Measurements from ENCODE around the gene PHLDB2. TPM values are rescaled to one million over a fixed set of nuclear protein-coding genes. Genes with fewer than 3 reads are reported as not detected.

PHLDB2 gene
- total and polyA plus RNA-seq, 2 of the 8 experiments (the other 6 are each of a cell fraction or from before 2014, with no cell fraction given), result 5.8 to 22.6 TPM

- Histone ChIP-seq H3K23me2 (ENCODE audit: low read depth, low read length) (no peaks in the 10 kb centered on the region), H2BK5ac (ENCODE audit: low read depth, low read length) (no peak overlapping the region), H2BK12ac (ENCODE audit: low read depth, low read length) (no peak overlapping the region), H3K23ac (ENCODE audit: insufficient read length) (no peak overlapping the region), H3K4me3 (ENCODE audit: extremely low read depth in 1 of 4, insufficient read depth in 2 of 4, low read depth in 3 of 4, low read length in 4 of 4) (no peak overlapping the region), H2BK20ac (ENCODE audit: low read length) (no peak overlapping the region), H3K36me3 (ENCODE audit: control insufficient read depth in 2 of 4, insufficient read depth in 4 of 4, low read length in 3 of 4) (no peaks in the 10 kb centered on the region), H2AK5ac (ENCODE audit: low read depth, low read length) (no peak overlapping the region), H3K18ac (ENCODE audit: extremely low read depth, low read length) (no peak overlapping the region), H3K79me1 (ENCODE audit: low read depth, low read length) (no peaks in the 10 kb centered on the region), H3K4me1 (replicated peaks in 1 of 4; ENCODE audit: control insufficient read depth in 3 of 4, insufficient read depth in 4 of 4, low read length in 3 of 4) (no peaks in the 10 kb centered on the region), H2BK15ac (ENCODE audit: low read length) (no peak overlapping the region), H3K56ac (replicated peaks; ENCODE audit: insufficient read length, low read depth, low read length) (no peak overlapping the region), H2AFZ (ENCODE audit: low read length) (no peak overlapping the region), H3K4ac (replicated peaks; ENCODE audit: insufficient read length, low read depth, low read length) (no peak overlapping the region), H4K5ac (ENCODE audit: insufficient read length, low read depth, low read length) (no peak overlapping the region), H4K8ac (ENCODE audit: extremely low read depth, insufficient read depth, low read length) (no peak overlapping the region), H3K9ac (replicated peaks in 1 of 4; ENCODE audit: extremely low read depth in 1 of 4, low read depth in 3 of 4, low read length in 3 of 4) (no peak overlapping the region), H4K91ac (replicated peaks; ENCODE audit: insufficient read length, low read length) (no peak overlapping the region), H4K20me1 (replicated peaks in 1 of 2; ENCODE audit: control insufficient read depth in 1 of 2, insufficient read depth in 2 of 2, low read length in 2 of 2) (no peaks in the 10 kb centered on the region), H3K27me3 (replicated peaks in 1 of 4; ENCODE audit: control insufficient read depth in 3 of 4, extremely low read depth in 1 of 4, insufficient read depth in 3 of 4, low read length in 3 of 4) (no peaks in the 10 kb centered on the region), H2BK120ac (replicated peaks; ENCODE audit: low read depth, low read length) (no peak overlapping the region), H3K4me2 (ENCODE audit: insufficient read depth in 1 of 2, low read depth in 2 of 2, low read length in 2 of 2) (no peak overlapping the region), H3K79me2 (ENCODE audit: control insufficient read depth in 1 of 2, insufficient read depth in 2 of 2, low read length in 2 of 2) (no peaks in the 10 kb centered on the region), H3K9me3 (ENCODE audit: insufficient read depth in 2 of 2, low read depth in 1 of 2, low read length in 1 of 2) (no peaks in the 10 kb centered on the region; a peak in 1 of 4 replicates), H3K14ac (ENCODE audit: insufficient read length) (no peak overlapping the region), H3K27ac (ENCODE audit: low read depth, low read length) (no peak overlapping the region)
- FAIRE-seq, result no peak
- WGBS, 2 experiments (ENCODE audit: extremely low coverage in 1 of 2, insufficient coverage in 1 of 2, insufficient read length in 1 of 2, insufficient replicate concordance in 2 of 2, low coverage in 1 of 2, low lambda C conversion rate in 2 of 2, missing lambda C conversion rate in 1 of 2), result 86% methylated on average over 1 of the region's 1 CpG; no CpG with 5 or more reads in 1 of the 2 experiments
- ChIA-PET POLR2A (ENCODE audit: partially characterized antibody) (no interaction called here), CTCF (ENCODE audit: partially characterized antibody) (interaction anchor here (1.0 to 1.4 kb wide), 5 partner anchors 47 to 201 kb away, joined by 3 to 4 read pairs (median 3); no protein-coding TSS in a partner anchor)
- DNase-seq (ENCODE audit: low read depth in 1 of 2, low spot score in 2 of 2), result no peak
- TF ChIP-seq EGR1 (IDR thresholded peaks at IDR 0.05; ENCODE audit: borderline replicate concordance, low read depth, low read length) (no peak), SP4 (IDR thresholded peaks at IDR 0.05; ENCODE audit: low read length) (no peak), CREB1 (IDR thresholded peaks at IDR 0.05) (no peak), MAX (IDR thresholded peaks at IDR 0.05) (no peak), HDAC2 (IDR thresholded peaks at IDR 0.05; ENCODE audit: borderline replicate concordance in 1 of 2, low read depth in 2 of 2, low read length in 2 of 2) (no peak), RXRA (IDR thresholded peaks at IDR 0.05; ENCODE audit: insufficient read depth, low read depth, low read length) (no peak), FOSL1 (IDR thresholded peaks at IDR 0.05; ENCODE audit: insufficient read depth, low read depth, low read length) (no peak), RFX5 (IDR thresholded peaks at IDR 0.05; ENCODE audit: borderline replicate concordance, low read depth, low read length) (no peak), JUND (IDR thresholded peaks at IDR 0.05; ENCODE audit: low read length) (no peak), ZNF274 (IDR thresholded peaks at IDR 0.05; ENCODE audit: borderline replicate concordance, extremely low read depth, low read length) (no peak), CHD1 (IDR thresholded peaks at IDR 0.05; ENCODE audit: low read depth, low read length) (no peak), ASH2L (IDR thresholded peaks at IDR 0.05; ENCODE audit: low read length) (no peak), KDM4A (IDR thresholded peaks at IDR 0.05; ENCODE audit: low read depth, low read length, severe bottlenecking) (no peak), USF2 (IDR thresholded peaks at IDR 0.05; ENCODE audit: low read length) (no peak)
These were observed 47.3 kb upstream of the PHLDB2 start for GRCh38 chr3:111811811-111812210.

All from H1 (cell line).